HepG2 (cell line): Measurements from ENCODE around the gene GH2. TPM values are rescaled to one million over a fixed set of nuclear protein-coding genes. Genes with fewer than 3 reads are reported as not detected.
A peak's percentile ranks its signal among the peaks of the same experiment; 100 is the strongest.

Experiments
- CBFB ChIP-seq: sonication (generic); formaldehyde crosslinking; IDR thresholded peaks from 2 replicates; pipeline ENCODE4 v1.4.0; 2020; ENCODE audit warnings: missing genetic modification reagents
- CHCHD3 ChIP-seq: sonication (generic); formaldehyde crosslinking; IDR thresholded peaks from 2 replicates; pipeline ENCODE4 v1.8.0; 2022; ENCODE audit warnings: mild to moderate bottlenecking, missing genetic modification reagents, moderate library complexity
- CREBL2 ChIP-seq: sonication (generic); formaldehyde crosslinking; IDR thresholded peaks from 2 replicates; pipeline ENCODE4 v1.8.1; 2023; ENCODE audit warnings: missing genetic modification reagents, mild to moderate bottlenecking, borderline replicate concordance
- ETV6 ChIP-seq: sonication (generic); formaldehyde crosslinking; conservative IDR thresholded peaks from 2 replicates; pipeline ENCODE4 v1.4.0; 2020; ENCODE audit warnings: missing genetic modification reagents
- HCFC1 ChIP-seq: fragments of 150-350 bp; IDR thresholded peaks from 2 replicates; pipeline ENCODE4 v1.6.1; 2014; ENCODE audit warnings: low read depth, low read length
- HNRNPL ChIP-seq: fragments of 200-400 bp; formaldehyde crosslinking; IDR thresholded peaks from 2 replicates; pipeline ENCODE4 v1.6.1; 2017; ENCODE audit warnings: mild to moderate bottlenecking, low read depth, low read length
- IRX3 ChIP-seq: sonication (generic); formaldehyde crosslinking; IDR thresholded peaks from 2 replicates; pipeline ENCODE4 v1.8.1; 2023; ENCODE audit warnings: mild to moderate bottlenecking, low read depth, missing genetic modification reagents, borderline replicate concordance
- KAT2B ChIP-seq: fragments of 150-350 bp; IDR thresholded peaks from 2 replicates; pipeline ENCODE4 v1.6.1; 2014; ENCODE audit warnings: low read depth, low read length, borderline replicate concordance
- KDM1A ChIP-seq: IDR thresholded peaks from 2 replicates; pipeline ENCODE4 v1.6.1; 2016; ENCODE audit warnings: missing compliant biosample characterization
- KDM3A ChIP-seq: IDR thresholded peaks from 2 replicates; pipeline ENCODE4 v1.6.1; 2018; ENCODE audit warnings: low read depth, missing compliant biosample characterization
- KDM4B ChIP-seq: sonication (generic); formaldehyde crosslinking; IDR thresholded peaks from 2 replicates; pipeline ENCODE4 v1.4.0; 2020; ENCODE audit warnings: missing genetic modification reagents
- POGZ ChIP-seq: sonication (generic); formaldehyde crosslinking; IDR thresholded peaks from 2 replicates; pipeline ENCODE4 v1.4.0; 2020; ENCODE audit warnings: mild to moderate bottlenecking, missing genetic modification reagents
- POLR2G ChIP-seq: fragments of 200-400 bp; formaldehyde crosslinking; IDR thresholded peaks from 2 replicates; pipeline ENCODE4 v1.6.1; 2018; ENCODE audit warnings: mild to moderate bottlenecking, low read depth, low read length, moderate library complexity
- RORA ChIP-seq: sonication (generic); formaldehyde crosslinking; IDR thresholded peaks from 2 replicates; pipeline ENCODE4 v1.5.0; 2020; ENCODE audit warnings: mild to moderate bottlenecking, missing genetic modification reagents, moderate library complexity
- SP4 ChIP-seq: sonication (generic); formaldehyde crosslinking; IDR thresholded peaks from 2 replicates; pipeline ENCODE4 v1.8.1; 2023; ENCODE audit warnings: mild to moderate bottlenecking, missing genetic modification reagents
- TAF15 ChIP-seq: fragments of 200-400 bp; formaldehyde crosslinking; IDR thresholded peaks from one replicate; pipeline ENCODE4 v1.6.1; 2018; ENCODE audit warnings: mild to moderate bottlenecking, low read depth, low read length; ENCODE audit not compliant: poor library complexity, severe bottlenecking
- TARDBP ChIP-seq: sonication (generic); formaldehyde crosslinking; IDR thresholded peaks from 2 replicates; pipeline ENCODE4 v1.8.0; 2022; ENCODE audit warnings: mild to moderate bottlenecking, missing genetic modification reagents
- THRA ChIP-seq: sonication (generic); formaldehyde crosslinking; IDR thresholded peaks from 2 replicates; pipeline ENCODE4 v1.4.0; 2020; ENCODE audit warnings: missing genetic modification reagents, borderline replicate concordance
- ZNF10 ChIP-seq: sonication (generic); formaldehyde crosslinking; IDR thresholded peaks from 2 replicates; pipeline ENCODE4 v1.4.0; 2020; ENCODE audit warnings: mild to moderate bottlenecking, low read depth, missing genetic modification reagents, borderline replicate concordance
- ZNF124 ChIP-seq: sonication (generic); formaldehyde crosslinking; IDR thresholded peaks from 2 replicates; pipeline ENCODE4 v1.4.0; 2020; ENCODE audit warnings: missing genetic modification reagents
- ZNF136 ChIP-seq: sonication (generic); formaldehyde crosslinking; IDR thresholded peaks from 2 replicates; pipeline ENCODE4 v1.8.1; 2022; ENCODE audit warnings: low read depth, mild to moderate bottlenecking, moderate library complexity, missing genetic modification reagents
- ZNF598 ChIP-seq: sonication (generic); formaldehyde crosslinking; IDR thresholded peaks from 2 replicates; pipeline ENCODE4 v1.5.1; 2020; ENCODE audit warnings: mild to moderate bottlenecking, missing genetic modification reagents, borderline replicate concordance
- ZNF709 ChIP-seq: sonication (generic); formaldehyde crosslinking; IDR thresholded peaks from 2 replicates; pipeline ENCODE4 v1.5.0; 2020; ENCODE audit warnings: mild to moderate bottlenecking, missing genetic modification reagents
- ZNF720 ChIP-seq: sonication (generic); formaldehyde crosslinking; IDR thresholded peaks from 2 replicates; pipeline ENCODE4 v1.4.0; 2020; ENCODE audit warnings: missing genetic modification reagents
- ZNF891 ChIP-seq: sonication (generic); formaldehyde crosslinking; IDR thresholded peaks from 2 replicates; pipeline ENCODE4 v1.5.0; 2020; ENCODE audit warnings: mild to moderate bottlenecking, missing genetic modification reagents
- ZSCAN9 ChIP-seq: IDR thresholded peaks from 2 replicates; pipeline ENCODE4 v1.6.1; 2016; ENCODE audit warnings: borderline replicate concordance
- ZXDC ChIP-seq: sonication (generic); formaldehyde crosslinking; IDR thresholded peaks from 2 replicates; pipeline ENCODE4 v1.5.0; 2020; ENCODE audit warnings: mild to moderate bottlenecking, missing genetic modification reagents
- polyA plus RNA-seq, 8 experiments: library from polyadenylated mRNA; depleted of rRNA in 3 of 8; stranded (reverse) in 7 of 8; unstranded in 1 of 8; fragments of >200 nt; fragmentation: Illumina TruSeq in 4 of 8; extraction: Trizol in 4 of 8; gene quantifications; 2 replicates each; pipeline versions ENCODE4 v1.2.1 to v1.2.3, GENCODE V29; 2011 to 2016; ENCODE audit warnings: low read depth in 4 of 8, missing spikeins in 1 of 8, mixed read lengths in 1 of 8; ENCODE audit not compliant: insufficient read depth in 1 of 8
- total RNA-seq, 5 experiments: library from RNA; depleted of rRNA; stranded (reverse); fragments of >200 nt; fragmentation: Illumina TruSeq; extraction: Trizol; gene quantifications; 2 replicates each; pipeline ENCODE4 v1.2.3, GENCODE V29; 2016; ENCODE audit warnings: low read depth in 1 of 5

Gene GH2
- total and polyA plus RNA-seq, 2 of the 13 experiments (the other 11 are each of a cell fraction or from before 2014, with no cell fraction given), result not detected

- TF ChIP-seq CHCHD3 (CRISPR knock-in tag) (no peak), HNRNPL (peak; percentile 91), HCFC1 (no peak), KAT2B (no peak), POGZ (CRISPR knock-in tag) (peak; percentile 40; the same call in 1 of the 2 replicates), CBFB (CRISPR knock-in tag) (no peak), ZNF136 (CRISPR knock-in tag) (no peak), TAF15 (peak; percentile 58), KDM4B (no peak), KDM3A (CRISPR knock-in tag) (no peak), ZNF891 (CRISPR knock-in tag) (peak; percentile 46), ZXDC (CRISPR knock-in tag) (no peak), ETV6 (no peak), ZNF720 (CRISPR knock-in tag) (no peak), ZNF598 (CRISPR knock-in tag) (no peak), IRX3 (CRISPR knock-in tag) (no peak), RORA (CRISPR knock-in tag) (no peak), ZNF10 (CRISPR knock-in tag) (no peak), POLR2G (no peak), CREBL2 (CRISPR knock-in tag) (no peak), TARDBP (no peak), ZSCAN9 (CRISPR knock-in tag) (no peak), ZNF124 (CRISPR knock-in tag) (no peak), ZNF709 (CRISPR knock-in tag) (no peak), THRA (CRISPR knock-in tag) (no peak), KDM1A (no peak), SP4 (CRISPR knock-in tag) (0 out of 2 replicates have a peak, but pooled peaks have one; percentile 30)
Measured at GRCh38 chr17:63848834-63849689, 32.7 kb downstream of the GH2 start (continued).
